Gastrocnemius medialis (tissue), 4 donors: ENCODE measurements around the gene ADGRL3.
"Not testable (repeated sequence)": the region's sequence is repeated elsewhere in the genome, so short reads cannot be mapped to it uniquely, and the experiment has no call there.

Experiments
- CTCF ChIP-seq, 5 experiments: fragments of 450-650 bp in 3 of 5; fragments of 200-600 bp in 2 of 5; sonication (generic) in 2 of 5; IDR thresholded peaks in 4 of 5; conservative IDR thresholded peaks in 1 of 5; 1 replicate in 4 of 5; 2 replicates in 1 of 5; pipeline ENCODE4 v1.5.1; 2016 to 2019; ENCODE audit warnings: antibody characterized with exemption in 5 of 5, mild to moderate bottlenecking in 3 of 5, moderate library complexity in 3 of 5
- POLR2A ChIP-seq, 2 donors: fragments of 450-650 bp; IDR thresholded peaks; one replicate each; pipeline ENCODE4 v1.6.1; 2017; ENCODE audit warnings: antibody characterized with exemption in 2 of 2, mild to moderate bottlenecking in 2 of 2, moderate library complexity in 2 of 2

GRCh38 chr4:61509721-61510241 lies 309.7 kb downstream of the ADGRL3 start:
- not testable (repeated sequence) for TF ChIP-seq CTCF (IDR thresholded peaks at IDR 0.05 in 4 of 5, conservative IDR thresholded peaks at IDR 0.05 in 1 of 5); POLR2A (IDR thresholded peaks at IDR 0.05)
